GM19351 (cell line): Measurements from ENCODE around the gene HNRNPA1.

Experiments
- ATAC-seq: cut with Tn5 transposase; IDR thresholded peaks from one replicate; pipeline ENCODE4 v1.9.1; 2021; ENCODE audit warnings: mild to moderate bottlenecking, moderate library complexity; ENCODE audit not compliant: unreplicated experiment

Gene HNRNPA1

DNA sequence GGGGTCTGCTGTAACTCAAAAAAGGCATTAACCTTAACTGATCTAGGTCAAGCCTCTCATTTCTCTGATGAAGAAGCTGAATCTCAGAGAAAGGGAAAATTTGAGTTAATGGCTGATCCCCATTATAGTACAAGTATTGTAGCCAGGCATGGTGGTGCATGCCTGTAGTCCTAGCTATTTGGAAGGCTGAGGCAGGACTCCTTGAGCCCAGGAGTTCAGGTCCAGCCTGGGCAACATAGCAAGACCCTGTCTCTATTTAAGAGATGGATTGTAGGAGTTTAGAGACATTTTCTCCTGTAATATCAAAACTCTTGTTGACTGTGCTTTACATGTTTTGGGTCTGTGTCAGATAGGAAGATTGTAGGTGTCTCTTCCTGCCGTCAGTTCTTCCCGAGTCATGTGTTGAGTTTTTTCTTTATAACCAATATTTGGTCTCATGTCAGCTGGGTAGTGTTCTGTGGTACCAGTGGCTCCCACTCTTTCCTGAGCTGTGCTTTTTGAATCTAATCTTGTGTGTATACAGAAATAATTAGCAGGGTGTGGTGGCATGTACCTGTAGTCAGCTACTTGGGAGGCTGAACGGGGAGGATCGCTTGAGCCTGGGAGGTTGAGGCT, 53.0 kb downstream of the HNRNPA1 start:
- no peak for ATAC-seq
